ENCODE data around the gene FOXC1. TPM values are rescaled to one million over a fixed set of nuclear protein-coding genes. Genes with fewer than 3 reads are reported as not detected.

The FOXC1 gene
- total RNA-seq, 2 donors from 2014 or later = 13.5 to 23.6 TPM

DNA sequence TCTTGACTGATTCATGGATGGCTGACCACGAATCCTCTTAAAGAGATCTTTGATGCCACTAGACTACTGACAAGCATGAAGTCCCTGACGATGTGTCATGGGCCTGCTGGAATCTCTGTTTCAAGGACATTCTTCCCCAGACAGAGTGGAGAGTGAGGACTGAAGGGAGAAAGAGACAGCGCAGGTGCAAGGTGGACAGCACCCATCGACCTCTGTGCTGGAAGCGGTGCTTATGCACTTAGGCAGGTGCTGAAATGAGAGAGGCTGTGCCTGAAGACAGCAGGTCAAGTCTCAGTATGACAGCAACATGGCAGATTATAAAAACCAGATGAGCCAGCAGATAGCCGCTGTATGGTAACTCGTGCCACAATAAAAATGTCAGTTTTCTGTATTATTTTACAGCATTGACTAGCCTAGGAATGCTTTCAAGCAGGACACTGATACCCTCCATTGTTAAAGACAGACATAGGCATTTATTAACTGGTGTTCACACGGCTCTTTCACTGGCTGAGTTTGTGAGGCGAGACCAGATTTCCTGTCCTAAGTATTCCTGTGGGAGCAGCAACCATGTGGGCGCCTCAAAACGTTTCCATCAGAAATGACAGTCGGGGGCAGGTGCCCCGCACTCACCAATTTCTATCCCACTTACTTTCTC, 47.5 kb downstream of the FOXC1 start:
- Histone ChIP-seq H3K4me3 (no peak overlapping the region), H3K9me3 (no peaks in the 10 kb centered on the region), H3K27me3 (no peaks in the 10 kb centered on the region), H3K4me1 (no peaks in the 10 kb centered on the region), H3K36me3 (no peaks in the 10 kb centered on the region), H3K27ac (no peak overlapping the region)
- TF ChIP-seq, protein P1, sequence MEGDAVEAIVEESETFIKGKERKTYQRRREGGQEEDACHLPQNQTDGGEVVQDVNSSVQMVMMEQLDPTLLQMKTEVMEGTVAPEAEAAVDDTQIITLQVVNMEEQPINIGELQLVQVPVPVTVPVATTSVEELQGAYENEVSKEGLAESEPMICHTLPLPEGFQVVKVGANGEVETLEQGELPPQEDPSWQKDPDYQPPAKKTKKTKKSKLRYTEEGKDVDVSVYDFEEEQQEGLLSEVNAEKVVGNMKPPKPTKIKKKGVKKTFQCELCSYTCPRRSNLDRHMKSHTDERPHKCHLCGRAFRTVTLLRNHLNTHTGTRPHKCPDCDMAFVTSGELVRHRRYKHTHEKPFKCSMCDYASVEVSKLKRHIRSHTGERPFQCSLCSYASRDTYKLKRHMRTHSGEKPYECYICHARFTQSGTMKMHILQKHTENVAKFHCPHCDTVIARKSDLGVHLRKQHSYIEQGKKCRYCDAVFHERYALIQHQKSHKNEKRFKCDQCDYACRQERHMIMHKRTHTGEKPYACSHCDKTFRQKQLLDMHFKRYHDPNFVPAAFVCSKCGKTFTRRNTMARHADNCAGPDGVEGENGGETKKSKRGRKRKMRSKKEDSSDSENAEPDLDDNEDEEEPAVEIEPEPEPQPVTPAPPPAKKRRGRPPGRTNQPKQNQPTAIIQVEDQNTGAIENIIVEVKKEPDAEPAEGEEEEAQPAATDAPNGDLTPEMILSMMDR (IDR thresholded peaks at IDR 0.05) = no peak
- DNase-seq (ENCODE audit: low spot score) = no peak

DNA sequence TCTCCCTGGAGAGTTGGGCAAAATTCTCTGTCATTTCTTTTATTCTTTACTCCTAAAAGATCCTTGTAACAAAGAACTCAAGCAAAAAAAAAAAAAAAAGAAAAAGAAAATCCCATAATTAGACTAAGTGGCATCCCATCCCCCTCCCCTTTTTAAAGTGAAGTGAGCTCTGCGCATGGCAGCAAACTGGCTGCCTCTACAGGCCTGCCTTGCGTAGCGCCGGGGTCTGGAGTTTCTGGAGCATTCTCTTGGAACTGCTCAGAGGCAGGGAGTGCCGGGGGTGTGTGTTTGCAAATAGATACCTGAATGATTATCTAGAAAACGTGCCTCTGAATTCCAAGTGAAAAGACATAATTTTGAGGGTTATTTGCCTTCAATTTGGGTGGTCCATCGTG, 48.1 kb downstream of the FOXC1 start:
- Histone ChIP-seq H3K9me3 (no peaks in the 10 kb centered on the region), H3K27ac (no peak overlapping the region), H3K4me1 (no peaks in the 10 kb centered on the region), H3K36me3 (no peaks in the 10 kb centered on the region), H3K27me3 (no peaks in the 10 kb centered on the region), H3K4me3 (no peak overlapping the region)
- TF ChIP-seq, protein P1 (IDR thresholded peaks at IDR 0.05) = no peak
- DNase-seq (ENCODE audit: low spot score) = no peak

DNA sequence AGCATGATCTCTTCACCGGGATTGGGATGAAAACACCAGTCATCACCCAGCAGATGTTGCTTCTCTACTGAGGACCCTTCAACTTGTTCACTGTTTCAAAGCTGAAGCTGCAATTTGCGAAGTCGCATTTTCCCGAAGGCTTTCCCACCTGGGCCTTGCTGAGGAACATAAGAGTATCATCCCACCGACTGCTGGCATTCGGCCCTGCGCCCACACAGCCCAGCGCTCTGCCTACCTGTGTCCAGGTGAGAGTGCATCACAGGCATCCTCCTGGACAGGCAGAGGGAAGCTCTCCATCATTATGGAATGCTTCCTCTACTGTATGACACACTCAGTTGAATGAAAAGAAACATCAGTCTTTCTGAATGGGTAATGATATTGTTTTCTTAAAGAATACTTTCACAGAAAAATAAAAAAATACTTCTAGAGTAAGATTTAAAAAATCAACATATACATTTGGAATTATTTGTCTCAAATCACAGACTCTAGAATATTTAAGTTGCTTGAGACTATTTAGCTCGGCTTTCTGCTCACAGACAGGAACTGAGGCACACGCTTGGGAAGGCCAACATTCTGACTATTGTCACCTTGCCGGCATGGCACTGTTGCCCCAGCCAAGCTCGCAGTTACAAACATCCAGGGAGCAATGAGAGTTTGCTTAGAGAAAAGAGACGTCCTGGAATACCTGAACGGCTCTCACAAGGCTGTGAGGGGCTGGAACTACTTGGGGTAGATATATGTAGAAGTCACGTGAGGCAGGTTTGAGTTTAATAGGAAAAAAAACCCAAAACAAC, 48.7 kb downstream of the FOXC1 start:
- TF ChIP-seq, protein P1 (IDR thresholded peaks at IDR 0.05) = no peak
- Histone ChIP-seq H3K4me1 (no peaks in the 10 kb centered on the region), H3K27ac (no peak overlapping the region), H3K4me3 (no peak overlapping the region), H3K27me3 (no peaks in the 10 kb centered on the region), H3K36me3 (no peaks in the 10 kb centered on the region), H3K9me3 (no peaks in the 10 kb centered on the region)
- DNase-seq (ENCODE audit: low spot score) = no peak

DNA sequence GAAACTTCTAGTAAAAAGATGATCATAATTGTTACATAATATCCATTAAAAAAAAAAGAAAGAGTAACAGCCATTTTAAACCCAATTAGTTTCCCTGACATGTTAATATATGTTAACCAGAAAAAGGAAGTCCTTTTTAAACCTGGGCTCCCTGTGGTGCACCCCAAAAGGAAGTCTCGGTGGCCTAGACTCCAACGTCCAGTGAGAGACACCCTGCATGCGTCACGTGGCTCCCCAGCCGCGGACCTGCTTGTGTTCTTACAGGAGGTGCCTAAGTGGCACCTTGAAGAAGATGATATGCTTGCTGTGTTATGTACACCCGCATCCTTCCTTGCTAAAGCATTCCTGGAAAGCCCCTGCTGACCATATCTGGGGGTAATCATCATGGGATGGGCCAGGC, 50.1 kb downstream of the FOXC1 start:
- no peaks in the 10 kb centered on the region for H3K9me3 ChIP-seq
- no peak for DNase-seq (ENCODE audit: low spot score)
- no peaks in the 10 kb centered on the region for H3K4me1 ChIP-seq

DNA sequence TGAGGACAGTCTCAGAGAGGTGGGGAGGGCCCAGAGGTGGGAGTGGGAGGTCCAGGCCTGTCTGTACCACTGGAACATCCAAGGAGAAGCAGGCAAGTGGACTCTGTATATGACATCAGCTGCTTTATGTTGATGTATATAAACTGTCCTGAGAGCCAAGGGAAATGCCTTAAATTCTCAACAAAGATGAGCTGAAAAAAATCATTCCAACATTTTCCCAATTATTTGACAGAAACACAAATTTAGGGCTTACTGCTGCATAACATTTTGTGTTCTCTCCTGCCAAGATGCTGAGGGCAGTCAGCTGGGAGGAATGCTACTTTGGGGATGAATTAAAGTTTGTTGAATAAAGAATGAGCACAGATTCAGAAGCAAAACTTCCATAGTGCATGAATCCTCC, 52.8 kb downstream of the FOXC1 start:
- DNase-seq (ENCODE audit: low spot score) = no peak
- Histone ChIP-seq H3K4me1 (no peaks in the 10 kb centered on the region), H3K27ac (no peak overlapping the region), H3K36me3 (no peaks in the 10 kb centered on the region), H3K27me3 (no peaks in the 10 kb centered on the region), H3K4me3 (no peak overlapping the region), H3K9me3 (no peaks in the 10 kb centered on the region)
- TF ChIP-seq, protein P1 (IDR thresholded peaks at IDR 0.05) = no peak

More for the DNA sequence above, 50.1 kb downstream of the FOXC1 start:
- Histone ChIP-seq H3K27me3 (no peaks in the 10 kb centered on the region), H3K27ac (no peak overlapping the region), H3K36me3 (no peaks in the 10 kb centered on the region), H3K4me3 (no peak overlapping the region)
- TF ChIP-seq, protein P1 (IDR thresholded peaks at IDR 0.05) = no peak

Other genes with a start within 250 kb of the FOXC1 start
- gene FOXF2, start 220.3 kb upstream of the FOXC1 start, total RNA-seq = under 1 TPM in 1 of 2 donors, not detected in 1; 0.55 TPM